SK-N-SH treated with all-trans-retinoic acid at 6 μM for 48 hours (cell line): ENCODE measurements around the gene GBE1.

Source experiments
- GLIS3 ChIP-seq: fragments of 250-450 bp; sonication (Bioruptor Pico); IDR thresholded peaks from 2 replicates; pipeline ENCODE4 v1.5.0; 2020; ENCODE audit warnings: mild to moderate bottlenecking, moderate library complexity
- ISL1 ChIP-seq: fragments of 250-450 bp; sonication (Bioruptor Pico); IDR thresholded peaks from 2 replicates; pipeline ENCODE4 v2.1.2; 2022; ENCODE audit warnings: mild to moderate bottlenecking, moderate library complexity
- PATZ1 ChIP-seq: fragments of 250-450 bp; sonication (Bioruptor Pico); IDR thresholded peaks from 2 replicates; pipeline ENCODE4 v1.8.0; 2020; ENCODE audit warnings: mild to moderate bottlenecking, moderate library complexity, borderline replicate concordance
- RARB ChIP-seq: fragments of 250-450 bp; sonication (Bioruptor Pico); IDR thresholded peaks from 2 replicates; pipeline ENCODE4 v1.8.0; 2021; ENCODE audit warnings: mild to moderate bottlenecking, moderate library complexity
- SNAI2 ChIP-seq: fragments of 250-450 bp; sonication (Bioruptor Pico); IDR thresholded peaks from 2 replicates; pipeline ENCODE4 v1.5.0; 2020; ENCODE audit warnings: mild to moderate bottlenecking, moderate library complexity
- ZFP30 ChIP-seq: fragments of 450-650 bp; formaldehyde crosslinking; IDR thresholded peaks from 2 replicates; pipeline ENCODE4 v1.5.0; 2022; ENCODE audit warnings: mild to moderate bottlenecking, moderate library complexity
- ZNF70 ChIP-seq: fragments of 450-650 bp; formaldehyde crosslinking; IDR thresholded peaks from 2 replicates; pipeline ENCODE4 v1.5.0; 2020; ENCODE audit warnings: mild to moderate bottlenecking, moderate library complexity

- TF ChIP-seq SNAI2 (CRISPR knock-in tag) (no peak), ZFP30 (CRISPR knock-in tag) (no peak), GLIS3 (no peak), ZNF70 (CRISPR knock-in tag) (no peak), RARB (CRISPR knock-in tag) (no peak), PATZ1 (CRISPR knock-in tag) (no peak), ISL1 (CRISPR knock-in tag) (no peak)
These were observed 203.3 kb downstream of the GBE1 start for GRCh38 chr3:81558106-81558505.
